Measurements from ENCODE around the gene TPK1. TPM values are rescaled to one million over a fixed set of nuclear protein-coding genes. Genes with fewer than 3 reads are reported as not detected.
A peak's percentile ranks its signal among the peaks of the same experiment; 100 is the strongest.

The TPK1 gene
- total and polyA plus RNA-seq, 2 experiments from 2014 or later = 5.9 to 7.3 TPM

DNA sequence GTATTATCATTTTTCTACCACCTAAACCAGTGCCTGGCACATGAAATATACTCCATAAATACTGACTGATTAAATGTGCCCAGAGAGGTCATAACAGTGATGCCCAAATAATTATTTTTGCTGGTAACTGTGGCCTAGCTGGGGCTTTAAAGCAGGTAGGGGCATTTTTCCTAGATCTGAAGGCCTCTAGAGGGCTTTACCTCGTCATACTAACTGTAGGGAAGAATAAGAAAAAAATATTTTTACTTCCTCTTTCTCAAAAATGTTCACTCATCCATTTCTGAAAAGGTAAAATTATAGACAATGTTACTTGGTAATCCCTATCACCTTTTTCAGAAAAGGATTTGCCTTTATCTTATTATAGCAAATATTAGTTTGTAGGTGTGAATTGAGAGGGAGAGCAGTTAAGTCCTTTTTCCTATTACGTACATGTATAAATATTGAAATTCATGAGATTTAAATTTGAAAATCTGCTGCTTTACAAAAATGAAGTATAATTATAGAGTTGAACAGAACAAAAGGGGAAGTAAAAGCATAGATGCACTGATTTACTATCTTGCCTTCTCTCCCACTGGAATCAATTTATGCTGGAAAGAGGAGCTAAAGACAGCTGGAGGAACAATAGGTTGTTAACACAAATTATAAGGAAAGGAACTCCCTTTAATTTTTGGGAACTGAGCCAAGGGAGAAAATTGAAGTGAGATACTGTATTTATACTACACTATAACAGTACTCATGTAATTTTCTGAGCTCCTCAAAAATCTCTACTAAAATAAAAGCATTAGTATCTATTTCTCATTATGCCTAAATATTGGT is 360.8 kb downstream of the TPK1 start:
- Histone ChIP-seq H3K27ac (no peak overlapping the region), H3K4me1 (ENCODE audit: low read depth) (no peaks in the 10 kb centered on the region), H3K9me3 (ENCODE audit: low read depth) (no peaks in the 10 kb centered on the region), H3K27me3 (no peaks in the 10 kb centered on the region), H3K36me3 (no peaks in the 10 kb centered on the region), H3K4me3 (no peak overlapping the region)
- DNase-seq (ENCODE audit: low read depth in 1 of 2, low spot score in 1 of 2) = no peak
- no peak for TF ChIP-seq CTCF (IDR thresholded peaks at IDR 0.05; ENCODE audit: low read depth, low read length)

- Histone ChIP-seq H3K4me1 (ENCODE audit: low read depth) (no peaks in the 10 kb centered on the region), H3K27ac (no peak overlapping the region), H3K9me3 (ENCODE audit: low read depth) (no peaks in the 10 kb centered on the region), H3K4me3 (no peak overlapping the region), H3K36me3 (no peaks in the 10 kb centered on the region), H3K27me3 (no peaks in the 10 kb centered on the region)
- no peak for TF ChIP-seq CTCF (IDR thresholded peaks at IDR 0.05; ENCODE audit: low read depth, low read length)
- DNase-seq (ENCODE audit: low read depth in 1 of 2, low spot score in 1 of 2) = no peak
Measured at GRCh38 chr7:144474363-144474762, 361.5 kb downstream of the TPK1 start.

DNA sequence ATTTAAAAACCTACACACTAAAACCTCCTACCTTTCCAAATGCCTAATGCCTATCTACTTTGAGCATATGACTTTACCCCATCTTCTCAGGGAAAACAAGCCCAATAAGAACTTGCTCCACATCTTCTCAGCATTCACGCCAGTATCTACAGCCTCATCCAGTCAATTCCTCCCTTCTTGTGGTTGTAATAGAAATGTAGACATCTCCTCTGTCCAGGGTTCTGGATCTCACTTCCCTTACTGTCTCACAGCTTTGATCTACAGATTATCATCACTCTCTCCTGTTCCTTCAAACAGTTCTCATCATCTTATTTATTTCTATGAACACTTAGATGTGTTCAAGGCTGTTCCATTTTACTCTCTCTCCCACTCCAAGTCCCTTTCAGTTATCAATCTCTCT is 361.9 kb downstream of the TPK1 start:
- Histone ChIP-seq H3K9me3 (ENCODE audit: low read depth) (no peaks in the 10 kb centered on the region), H3K27me3 (no peaks in the 10 kb centered on the region), H3K4me3 (no peak overlapping the region), H3K36me3 (no peaks in the 10 kb centered on the region), H3K27ac (no peak overlapping the region), H3K4me1 (ENCODE audit: low read depth) (no peaks in the 10 kb centered on the region)
- DNase-seq (ENCODE audit: low read depth in 1 of 2, low spot score in 1 of 2) = no peak
- TF ChIP-seq CTCF (IDR thresholded peaks at IDR 0.05; ENCODE audit: low read depth, low read length) = no peak

GRCh38 chr7:144470078-144470477 is 365.8 kb downstream of the TPK1 start:
- no peaks in the 10 kb centered on the region for H3K27me3 ChIP-seq
- TF ChIP-seq CTCF (IDR thresholded peaks at IDR 0.05; ENCODE audit: low read depth, low read length) = no peak
- DNase-seq (ENCODE audit: low read depth in 1 of 2, low spot score in 1 of 2) = no peak
- H3K36me3 ChIP-seq = no peaks in the 10 kb centered on the region
- H3K4me1 ChIP-seq (ENCODE audit: low read depth) = no peaks in the 10 kb centered on the region
- no peak overlapping the region for H3K27ac ChIP-seq
- H3K9me3 ChIP-seq (ENCODE audit: low read depth) = no peaks in the 10 kb centered on the region
- H3K4me3 ChIP-seq = no peak overlapping the region

DNA sequence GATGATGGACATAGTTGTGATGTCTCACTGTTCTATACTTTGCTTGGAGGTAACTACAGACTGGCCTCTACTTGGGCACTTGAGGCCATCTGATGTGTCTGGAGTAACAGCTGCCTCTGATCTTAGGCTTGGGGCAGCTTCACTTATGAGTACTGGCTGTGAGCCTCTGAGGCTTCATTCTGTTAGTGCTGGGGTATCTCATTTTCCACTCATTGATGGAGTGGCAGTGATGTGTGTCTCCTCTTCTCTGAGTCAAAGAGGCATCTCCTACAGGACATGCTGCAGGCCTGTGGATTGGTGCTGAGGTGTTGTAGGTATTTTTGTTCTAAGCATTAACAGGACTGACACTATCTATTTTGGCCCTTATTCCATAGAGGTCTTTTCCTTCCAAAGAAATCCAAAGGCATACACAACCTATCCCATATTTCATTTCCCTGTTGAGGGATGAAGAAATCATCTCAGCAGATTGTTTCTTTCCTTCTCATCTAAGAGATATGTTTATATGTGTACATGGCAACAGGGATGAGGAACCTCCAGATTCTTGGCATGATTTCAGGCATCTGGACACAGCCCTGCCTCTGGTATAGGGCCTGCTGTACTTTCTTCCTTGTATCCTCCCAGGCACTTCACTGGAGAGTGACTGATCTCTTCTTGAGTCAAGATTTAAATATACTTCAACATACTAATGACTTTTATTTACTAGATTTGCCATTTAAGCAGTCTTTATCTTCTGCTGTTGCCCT is 366.7 kb downstream of the TPK1 start:
- Histone ChIP-seq H3K4me1 (ENCODE audit: low read depth) (no peaks in the 10 kb centered on the region), H3K36me3 (no peaks in the 10 kb centered on the region), H3K4me3 (no peak overlapping the region), H3K27me3 (no peaks in the 10 kb centered on the region), H3K9me3 (ENCODE audit: low read depth) (no peaks in the 10 kb centered on the region), H3K27ac (no peak overlapping the region)
- no peak for TF ChIP-seq CTCF (IDR thresholded peaks at IDR 0.05; ENCODE audit: low read depth, low read length)
- peak in 1 of 2 donors; percentile 51 for DNase-seq (ENCODE audit: low read depth in 1 of 2, low spot score in 1 of 2)

Data from cardiac muscle cell (in vitro differentiated cells and primary cell).